ENCODE data around the gene ABCA4. TPM values are rescaled to one million over a fixed set of nuclear protein-coding genes. Genes with fewer than 3 reads are reported as not detected.

The ABCA4 gene
- polyA plus RNA-seq, 1 experiment, result 0.25 TPM

- POLR2A ChIA-PET, result no interaction called here
- Histone ChIP-seq H3K27me3 (ENCODE audit: control insufficient read depth, insufficient read depth, low read length) (peaks cover 2% of the 10 kb centered on the region; the same call in 1 of the 2 replicates), H3K4me3 (ENCODE audit: low read depth, low read length) (no peak overlapping the region), H3K36me3 (ENCODE audit: control insufficient read depth, insufficient read depth, low read length) (no peaks in the 10 kb centered on the region)
- no peak for DNase-seq (ENCODE audit: low read depth)
- CTCF ChIA-PET, result interaction anchor here (2.9 to 32.3 kb wide), 2 partner anchors 10 to 303 kb away, joined by 19 to 874 read pairs; no protein-coding TSS in a partner anchor
- TF ChIP-seq CTCF (IDR thresholded peaks at IDR 0.05; ENCODE audit: insufficient read depth, low read depth, low read length), result no peak
Observed at GRCh38 chr1:94029130-94029993, 91.6 kb downstream of the ABCA4 start.

GRCh38 chr1:94027721-94028515 lies 93.0 kb downstream of the ABCA4 start:
- no peak for TF ChIP-seq CTCF (IDR thresholded peaks at IDR 0.05; ENCODE audit: insufficient read depth, low read depth, low read length)
- no peak for DNase-seq (ENCODE audit: low read depth)
- H3K4me3 ChIP-seq (ENCODE audit: low read depth, low read length), result no peak overlapping the region
- H3K27me3 ChIP-seq (ENCODE audit: control insufficient read depth, insufficient read depth, low read length), result peaks cover 2% of the 10 kb centered on the region; the same call in 1 of the 2 replicates
- no peaks in the 10 kb centered on the region for H3K36me3 ChIP-seq (ENCODE audit: control insufficient read depth, insufficient read depth, low read length)
- POLR2A ChIA-PET, result no interaction called here
- CTCF ChIA-PET, result interaction anchor here (2.3 to 32.3 kb wide), 4 partner anchors 10 to 305 kb away, joined by 6 to 874 read pairs (median 74); partner anchors contain the start of gene GCLM

GRCh38 chr1:94026619-94027380 lies 94.1 kb downstream of the ABCA4 start:
- no peak overlapping the region for H3K4me3 ChIP-seq (ENCODE audit: low read depth, low read length)
- POLR2A ChIA-PET, result no interaction called here
- no peak for TF ChIP-seq CTCF (IDR thresholded peaks at IDR 0.05; ENCODE audit: insufficient read depth, low read depth, low read length)
- H3K27me3 ChIP-seq (ENCODE audit: control insufficient read depth, insufficient read depth, low read length), result peaks cover 2% of the 10 kb centered on the region; the same call in 1 of the 2 replicates
- H3K36me3 ChIP-seq (ENCODE audit: control insufficient read depth, insufficient read depth, low read length), result no peaks in the 10 kb centered on the region
- no peak for DNase-seq (ENCODE audit: low read depth)
- CTCF ChIA-PET, result interaction anchor here (1.2 to 32.3 kb wide), 16 partner anchors 12 to 437 kb away, joined by 3 to 874 read pairs (median 8); partner anchors contain the start of genes ARHGAP29, DNTTIP2 and GCLM

- no peak for DNase-seq (ENCODE audit: low read depth)
- Histone ChIP-seq H3K27me3 (ENCODE audit: control insufficient read depth, insufficient read depth, low read length) (peaks cover 2% of the 10 kb centered on the region; the same call in 1 of the 2 replicates), H3K4me3 (ENCODE audit: low read depth, low read length) (no peak overlapping the region), H3K36me3 (ENCODE audit: control insufficient read depth, insufficient read depth, low read length) (no peaks in the 10 kb centered on the region)
- POLR2A ChIA-PET, result no interaction called here
- CTCF ChIA-PET, result interaction anchor here (0.7 to 32.3 kb wide), 26 partner anchors 10 to 438 kb away, joined by 3 to 874 read pairs (median 5); partner anchors contain the start of genes ARHGAP29, DNTTIP2 and GCLM
- peak; percentile 67 for TF ChIP-seq CTCF (IDR thresholded peaks at IDR 0.05; ENCODE audit: insufficient read depth, low read depth, low read length)
Observed at GRCh38 chr1:94025383-94026340, 95.3 kb downstream of the ABCA4 start.
